GM19397 (cell line): ENCODE data around the gene LYPD4.
"Not testable (repeated sequence)": the region's sequence is repeated elsewhere in the genome, so short reads cannot be mapped to it uniquely, and the experiment has no call there.

Experiments
- ATAC-seq: cut with Tn5 transposase; IDR thresholded peaks from one replicate; pipeline ENCODE4 v1.9.1; 2021; ENCODE audit warnings: mild to moderate bottlenecking, moderate library complexity; ENCODE audit not compliant: unreplicated experiment

LYPD4 gene

DNA sequence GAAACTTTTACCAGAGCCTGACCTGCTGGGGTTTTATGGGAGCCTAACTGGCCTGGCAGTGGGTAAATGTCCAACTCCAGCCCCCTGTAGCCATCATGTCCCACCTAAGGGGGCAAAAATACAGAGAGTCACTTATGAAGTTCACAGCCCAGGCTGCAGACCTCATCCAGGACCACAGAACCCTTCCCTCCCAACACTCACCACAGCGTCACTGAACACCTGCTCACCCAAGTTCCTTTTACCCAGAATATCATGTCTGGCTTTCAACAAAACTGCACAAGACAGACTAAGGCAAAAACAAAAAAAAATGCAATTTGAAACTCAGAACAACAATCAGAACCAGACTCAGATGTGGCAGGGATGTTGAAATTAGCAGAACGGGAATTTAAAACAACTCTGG is 41.7 kb downstream of the LYPD4 start:
- no peak for ATAC-seq

DNA sequence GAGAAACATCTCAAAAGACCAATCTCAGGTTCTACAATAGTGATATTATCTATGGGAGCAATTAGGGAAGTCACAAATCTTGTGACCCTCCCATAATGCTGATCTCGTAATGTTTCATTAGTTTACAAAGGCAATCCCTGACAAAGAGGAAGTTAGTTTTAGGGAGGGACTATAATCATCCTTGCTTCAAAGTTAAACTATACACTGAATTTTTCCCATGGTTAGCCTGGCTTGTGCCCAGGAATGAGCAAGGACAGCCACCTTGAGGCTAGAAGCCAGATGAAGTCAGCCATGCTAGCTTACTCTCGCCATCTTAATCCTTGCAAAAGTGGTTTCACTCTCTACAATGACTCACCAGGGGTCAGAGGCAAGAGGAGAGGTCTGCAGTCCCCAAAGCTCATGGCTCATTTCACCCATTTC is 42.7 kb downstream of the LYPD4 start:
- ATAC-seq, result no peak

DNA sequence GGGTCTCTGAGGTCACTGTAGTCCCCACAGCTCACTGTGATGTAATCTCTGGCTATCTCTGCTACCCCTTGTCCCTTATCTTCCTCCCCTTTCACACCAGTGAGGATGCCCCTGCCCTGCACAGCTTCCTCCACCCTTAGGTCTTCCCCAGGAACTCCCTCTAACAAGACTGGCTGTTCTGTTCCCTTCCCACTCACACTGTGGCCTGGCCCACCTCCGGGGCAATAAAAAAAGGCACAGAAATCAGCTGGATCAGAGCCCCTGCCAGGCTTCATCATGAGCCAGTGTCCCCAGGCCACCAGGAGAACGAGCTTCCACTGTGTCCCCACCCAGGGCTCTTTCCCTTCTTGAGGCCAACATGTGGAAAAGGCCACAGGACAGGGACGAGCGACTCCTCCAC is 43.5 kb downstream of the LYPD4 start:
- no peak for ATAC-seq

DNA sequence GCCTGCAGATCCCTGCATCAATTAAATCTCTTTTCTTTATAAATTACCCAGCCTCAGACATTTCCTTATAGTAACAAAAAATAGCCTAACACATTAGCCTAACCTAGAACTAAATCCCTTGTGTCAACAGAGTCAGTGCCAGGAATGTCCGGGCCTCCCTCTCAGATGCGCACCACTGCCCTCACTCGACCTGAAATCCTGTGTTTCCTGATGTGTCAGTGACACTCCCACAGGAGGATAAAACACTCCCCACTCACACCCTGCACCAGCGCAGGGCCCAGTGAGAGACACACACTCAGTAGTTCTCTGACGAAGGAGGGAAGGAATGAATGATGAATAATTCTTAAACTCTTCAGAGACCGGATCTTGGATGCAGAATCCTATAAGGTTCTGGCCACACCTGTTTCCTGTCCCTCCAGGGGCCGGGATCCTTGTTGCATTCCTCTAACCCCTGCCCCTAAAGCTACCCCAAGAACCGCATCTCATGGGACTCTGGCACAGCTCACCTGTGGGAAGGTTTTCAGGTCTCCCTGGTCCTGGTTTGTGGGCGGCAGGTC is 45.0 kb downstream of the LYPD4 start:
- no peak for ATAC-seq

DNA sequence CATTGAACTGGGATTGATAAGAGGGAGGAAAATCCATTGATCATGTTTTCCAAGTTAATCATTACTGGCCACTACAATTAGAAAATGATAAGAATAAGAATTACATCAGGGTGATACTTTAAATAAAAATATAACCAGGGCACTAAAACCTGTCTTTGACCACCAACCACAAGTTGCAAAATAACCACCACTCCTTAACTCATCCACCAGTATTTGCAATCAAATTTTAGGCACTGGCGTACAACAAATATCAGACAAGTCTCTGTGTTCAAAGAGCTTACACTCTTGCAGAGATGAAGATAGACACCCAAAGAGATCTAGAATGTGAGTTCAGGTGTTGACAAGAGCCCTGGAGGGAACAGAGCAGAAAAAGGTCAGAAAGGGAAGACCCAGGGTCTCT is 47.6 kb downstream of the LYPD4 start:
- no peak for ATAC-seq

DNA sequence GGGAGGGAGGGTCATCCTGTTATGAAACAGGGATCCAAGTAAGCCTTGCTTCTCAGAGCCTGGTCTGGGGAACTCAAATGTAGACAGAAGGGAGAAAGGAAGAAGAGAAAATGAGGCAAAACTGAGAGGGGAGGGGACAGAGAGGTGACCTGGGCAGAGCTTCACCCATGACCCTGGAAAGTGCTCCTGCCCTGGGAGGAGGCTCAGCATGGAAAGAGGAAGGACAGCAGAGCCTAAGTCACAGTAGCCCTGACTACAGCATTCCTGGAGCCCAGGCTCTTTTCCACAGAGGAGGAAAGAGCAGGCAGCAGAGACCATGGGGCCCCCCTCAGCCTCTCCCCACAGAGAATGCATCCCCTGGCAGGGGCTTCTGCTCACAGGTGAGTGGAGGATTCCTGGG is 48.1 kb downstream of the LYPD4 start, which contains the start of gene CEACAM3:
Gene CEACAM3, plus strand, starts transcription at position 226 of the 400 bp plus-strand sequence. Its CDS starts 91 bp downstream, at position 317.
- ATAC-seq, result no peak

DNA sequence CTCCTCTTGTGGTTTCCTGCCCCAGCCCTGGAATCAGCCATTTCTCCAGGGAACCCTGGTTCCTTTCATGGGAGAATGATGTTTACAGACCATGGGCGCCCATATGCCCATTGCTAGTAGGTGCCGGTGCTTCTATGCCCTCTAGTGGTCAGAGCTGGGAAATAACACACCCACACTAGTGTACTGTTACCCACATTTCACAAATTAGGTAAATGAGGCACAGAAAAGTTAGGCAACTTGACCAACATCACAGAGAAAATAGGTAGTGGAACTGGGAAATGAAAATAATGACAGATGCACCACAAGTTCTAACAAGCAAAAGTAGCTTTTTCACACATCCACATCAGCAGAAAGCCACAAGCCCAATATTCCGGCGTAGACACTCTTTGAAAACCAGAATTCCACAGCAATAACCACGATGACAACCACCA is 49.4 kb downstream of the LYPD4 start:
- no peak for ATAC-seq

DNA sequence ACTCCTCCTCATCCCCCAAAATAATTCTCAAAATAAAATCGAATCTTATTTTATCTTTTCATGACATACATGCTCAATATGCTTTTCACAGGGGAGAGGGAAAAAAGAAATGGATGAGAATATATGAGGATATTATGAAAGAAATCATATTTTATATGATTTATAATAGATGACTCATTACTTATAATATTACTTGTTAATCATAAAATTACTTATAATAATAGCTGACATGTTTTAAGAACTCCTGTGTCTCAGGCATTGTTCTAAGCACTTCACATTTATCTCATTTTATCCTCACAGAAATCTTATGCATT is 51.1 kb downstream of the LYPD4 start:
- no peak for ATAC-seq

DNA sequence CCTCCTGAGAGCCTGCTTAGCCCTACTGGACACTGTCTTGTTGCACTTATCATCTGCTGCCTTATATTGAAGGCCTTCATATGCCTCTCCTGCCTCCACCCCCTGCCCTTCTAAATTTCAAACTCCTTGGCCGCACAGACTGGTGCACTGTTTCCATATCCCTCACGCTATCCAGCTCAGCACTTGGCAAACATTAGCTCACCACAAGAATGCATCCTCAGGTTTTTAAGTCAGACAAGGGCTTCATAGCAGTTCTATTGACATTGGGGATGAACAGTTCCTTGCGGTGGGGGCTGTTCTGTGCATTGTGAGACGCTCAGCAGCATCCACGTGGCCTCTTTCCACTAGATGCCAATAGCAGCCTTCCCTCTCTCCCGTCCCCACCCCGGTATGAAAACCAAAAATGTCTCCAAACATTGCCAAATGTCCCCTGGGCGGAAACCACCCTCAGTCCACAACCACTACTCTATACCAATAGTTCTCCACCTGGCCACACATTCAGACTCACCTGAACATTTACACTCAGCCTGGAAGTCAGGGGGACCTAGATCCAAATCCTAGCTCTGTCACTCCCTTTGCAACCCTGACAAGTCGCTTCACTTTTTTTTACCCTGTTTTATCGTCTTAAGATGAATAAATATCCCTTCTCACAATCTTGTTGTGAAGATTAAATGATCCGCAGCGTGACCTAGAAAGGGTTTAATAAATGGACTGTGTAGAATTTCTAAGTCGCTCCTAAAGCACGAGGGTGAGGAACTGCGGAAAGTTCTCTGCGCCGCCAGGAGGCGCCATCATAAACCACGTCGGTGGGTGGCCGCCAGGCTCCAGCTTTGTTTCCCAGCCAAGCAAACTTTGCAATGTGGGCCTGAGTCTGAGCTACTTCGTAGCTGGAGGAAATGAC is 51.7 kb downstream of the LYPD4 start:
- no peak for ATAC-seq

DNA sequence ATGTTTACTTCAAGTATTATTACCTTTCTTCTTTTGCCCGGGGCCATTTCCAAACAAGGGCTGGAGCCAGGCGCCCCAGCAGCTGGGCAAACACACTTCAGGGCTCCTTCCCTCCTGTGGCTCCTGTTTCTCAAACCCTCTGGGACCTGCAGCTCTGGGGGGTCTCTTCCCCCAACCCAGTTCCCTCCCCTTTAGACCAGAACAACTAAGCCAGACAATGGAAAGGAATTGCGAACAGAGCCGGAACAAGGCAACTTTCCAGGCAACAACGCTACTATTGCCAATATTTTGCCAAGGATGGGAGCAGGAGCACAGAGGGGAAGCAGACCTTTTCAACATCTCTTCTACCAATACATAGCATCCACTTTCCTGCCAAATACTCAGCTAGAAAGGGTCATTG is 55.4 kb downstream of the LYPD4 start:
- not testable (repeated sequence) for ATAC-seq

DNA sequence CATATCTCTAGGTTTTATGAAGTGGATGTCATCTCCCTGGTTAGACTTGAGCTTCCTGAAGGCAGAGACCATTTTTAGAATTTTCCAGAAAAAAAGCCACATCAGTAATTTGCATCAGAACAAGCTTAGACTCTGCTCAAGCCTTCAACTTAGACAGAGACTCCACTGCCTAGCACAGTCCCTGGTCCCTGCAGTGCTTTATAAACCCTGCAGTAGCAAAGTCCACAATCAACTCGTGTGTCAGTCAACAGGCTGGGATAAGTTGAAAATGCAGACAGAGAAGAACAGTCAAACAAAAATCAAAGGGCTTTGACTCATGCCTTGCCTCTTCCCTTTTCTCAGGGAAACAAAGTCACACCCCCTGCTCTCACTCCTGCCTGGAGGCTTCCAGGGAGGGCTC is 56.0 kb downstream of the LYPD4 start:
- ATAC-seq, result not testable (repeated sequence)
